HepG2 (cell line): ENCODE results near the gene TTC23L. TPM values are rescaled to one million over a fixed set of nuclear protein-coding genes. Genes with fewer than 3 reads are reported as not detected.

Experiments
- CENPT ChIP-seq: sonication (generic); formaldehyde crosslinking; IDR thresholded peaks from 2 replicates; pipeline ENCODE4 v1.8.0; 2022; ENCODE audit warnings: low read depth, mild to moderate bottlenecking, moderate library complexity, missing genetic modification reagents
- EZH2 ChIP-seq: conservative IDR thresholded peaks from 2 replicates; pipeline ENCODE4 v1.6.1; 2012; ENCODE audit warnings: mild to moderate bottlenecking, low read depth, low read length, moderate library complexity
- HES4 ChIP-seq: sonication (generic); formaldehyde crosslinking; IDR thresholded peaks from 2 replicates; pipeline ENCODE4 v1.9.0; 2021; ENCODE audit warnings: mild to moderate bottlenecking, missing genetic modification reagents, borderline replicate concordance
- HMG20B ChIP-seq: conservative IDR thresholded peaks from 2 replicates; pipeline ENCODE4 v1.6.1; 2016; ENCODE audit warnings: missing genetic modification reagents, missing compliant biosample characterization
- KLF9 ChIP-seq: IDR thresholded peaks from 2 replicates; pipeline ENCODE4 v1.6.1; 2016; ENCODE audit warnings: low read depth
- MYNN ChIP-seq: sonication (generic); formaldehyde crosslinking; IDR thresholded peaks from 2 replicates; pipeline ENCODE4 v1.4.0; 2020; ENCODE audit warnings: mild to moderate bottlenecking, low read depth, missing genetic modification reagents
- NFYB ChIP-seq: sonication (generic); formaldehyde crosslinking; IDR thresholded peaks from 2 replicates; pipeline ENCODE4 v1.4.0; 2020; ENCODE audit warnings: missing genetic modification reagents
- REPIN1 ChIP-seq: sonication (generic); formaldehyde crosslinking; IDR thresholded peaks from 2 replicates; pipeline ENCODE4 v1.8.0; 2022; ENCODE audit warnings: missing genetic modification reagents, low read depth, mild to moderate bottlenecking, borderline replicate concordance
- REXO4 ChIP-seq: sonication (generic); formaldehyde crosslinking; IDR thresholded peaks from 2 replicates; pipeline ENCODE4 v1.8.0; 2022; ENCODE audit warnings: missing genetic modification reagents, mild to moderate bottlenecking, borderline replicate concordance
- RFXAP ChIP-seq: sonication (generic); formaldehyde crosslinking; IDR thresholded peaks from 2 replicates; pipeline ENCODE4 v1.4.0; 2020; ENCODE audit warnings: missing genetic modification reagents, borderline replicate concordance
- TAF1 ChIP-seq: sonication (generic); formaldehyde crosslinking; IDR thresholded peaks from 2 replicates; pipeline ENCODE4 v1.4.0; 2020; ENCODE audit warnings: missing genetic modification reagents
- ZFP90 ChIP-seq: sonication (generic); formaldehyde crosslinking; IDR thresholded peaks from 2 replicates; pipeline ENCODE4 v1.8.0; 2022; ENCODE audit warnings: missing genetic modification reagents, mild to moderate bottlenecking, inconsistent platforms, borderline replicate concordance
- ZNF207 ChIP-seq: fragments of 450-650 bp; IDR thresholded peaks from 2 replicates; pipeline ENCODE4 v1.6.1; 2016; ENCODE audit warnings: antibody characterized with exemption, borderline replicate concordance
- ZNF468 ChIP-seq: sonication (generic); formaldehyde crosslinking; IDR thresholded peaks from 2 replicates; pipeline ENCODE4 v1.8.0; 2022; ENCODE audit warnings: mild to moderate bottlenecking, moderate library complexity, missing genetic modification reagents
- ZNF510 ChIP-seq: sonication (generic); formaldehyde crosslinking; IDR thresholded peaks from 2 replicates; pipeline ENCODE4 v1.4.0; 2020; ENCODE audit warnings: low read depth, mild to moderate bottlenecking, missing genetic modification reagents
- ZNF552 ChIP-seq: sonication (generic); formaldehyde crosslinking; IDR thresholded peaks from 2 replicates; pipeline ENCODE4 v1.9.0; 2022; ENCODE audit warnings: missing genetic modification reagents, mild to moderate bottlenecking, borderline replicate concordance
- polyA plus RNA-seq, 8 experiments: library from polyadenylated mRNA; depleted of rRNA in 3 of 8; stranded (reverse) in 7 of 8; unstranded in 1 of 8; fragments of >200 nt; fragmentation: Illumina TruSeq in 4 of 8; extraction: Trizol in 4 of 8; gene quantifications; 2 replicates each; pipeline versions ENCODE4 v1.2.1 to v1.2.3, GENCODE V29; 2011 to 2016; ENCODE audit warnings: low read depth in 4 of 8, missing spikeins in 1 of 8, mixed read lengths in 1 of 8; ENCODE audit not compliant: insufficient read depth in 1 of 8
- total RNA-seq, 5 experiments: library from RNA; depleted of rRNA; stranded (reverse); fragments of >200 nt; fragmentation: Illumina TruSeq; extraction: Trizol; gene quantifications; 2 replicates each; pipeline ENCODE4 v1.2.3, GENCODE V29; 2016; ENCODE audit warnings: low read depth in 1 of 5
- TF ChIP-seq, protein P1 (sequence below): sonication (generic); formaldehyde crosslinking; IDR thresholded peaks from 2 replicates; pipeline ENCODE4 v1.5.1; 2020; ENCODE audit warnings: missing genetic modification reagents, mild to moderate bottlenecking, borderline replicate concordance
- TF ChIP-seq, protein P2 (sequence below): conservative IDR thresholded peaks from 2 replicates; pipeline ENCODE4 v1.6.1; 2018; ENCODE audit warnings: missing genetic modification reagents
- TF ChIP-seq, protein P3 (sequence below): sonication (generic); formaldehyde crosslinking; conservative IDR thresholded peaks from 2 replicates; pipeline ENCODE4 v1.8.0; 2022; ENCODE audit warnings: low read depth, missing genetic modification reagents
- TF ChIP-seq, protein P4 (sequence below): sonication (generic); formaldehyde crosslinking; IDR thresholded peaks from 2 replicates; pipeline ENCODE4 v1.9.0; 2022; ENCODE audit warnings: low read depth, missing genetic modification reagents

TTC23L gene
- total and polyA plus RNA-seq, 2 of the 13 experiments (the other 11 are each of a cell fraction or from before 2014, with no cell fraction given): 0.37 to 1.4 TPM

DNA sequence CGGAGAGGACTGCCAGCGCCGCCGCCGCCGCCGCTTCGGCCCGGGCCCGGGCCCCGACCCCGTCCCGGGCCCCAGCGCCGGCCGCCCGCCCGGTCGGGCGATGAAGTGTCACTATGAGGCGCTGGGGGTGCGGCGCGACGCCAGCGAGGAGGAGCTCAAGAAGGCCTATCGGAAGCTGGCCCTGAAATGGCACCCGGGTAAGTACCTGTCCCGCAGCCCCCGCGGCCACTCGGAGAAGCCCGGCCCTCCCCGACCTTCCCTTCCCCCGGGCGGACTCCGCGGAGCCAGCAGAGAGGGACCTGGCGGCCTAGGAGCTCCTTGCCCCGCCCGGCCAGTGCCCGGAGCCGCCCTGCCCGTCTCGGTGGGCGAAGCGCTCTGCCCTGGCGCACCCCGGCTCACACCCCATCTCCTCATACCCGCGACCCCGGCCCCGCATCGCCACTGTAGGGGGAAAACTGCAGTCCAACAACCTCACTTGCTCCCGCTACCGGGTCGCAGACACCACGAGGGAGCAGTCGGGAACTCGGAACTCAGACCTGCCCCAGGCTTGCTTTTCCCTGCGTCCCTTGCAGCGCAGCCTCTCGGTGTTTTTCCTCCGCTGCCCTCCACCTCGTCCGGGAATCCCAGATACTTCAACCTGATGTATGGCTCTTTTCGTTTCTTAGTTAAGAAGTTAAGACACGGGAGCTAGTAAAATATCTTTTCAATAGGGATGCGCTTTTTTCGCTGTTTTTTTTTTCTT lies 90.9 kb downstream of the TTC23L start (continued):
- TF ChIP-seq RFXAP (CRISPR knock-in tag) (no peak), ZNF207 (no peak), ZNF552 (CRISPR knock-in tag) (no peak), CENPT (CRISPR knock-in tag) (no peak), HMG20B (CRISPR knock-in tag) (no peak), TAF1 (peak; percentile 70), ZNF468 (no peak), ZNF510 (CRISPR knock-in tag) (0 out of 2 replicates have a peak, but pooled peaks have one; percentile 24), ZFP90 (CRISPR knock-in tag) (no peak; the same call in 1 of the 2 replicates), HES4 (no peak), EZH2 (no peak), REPIN1 (CRISPR knock-in tag) (no peak), MYNN (CRISPR knock-in tag) (peak; percentile 40; the same call in 1 of the 2 replicates), NFYB (CRISPR knock-in tag) (0 out of 2 replicates have a peak, but pooled peaks have one; percentile 6), KLF9 (CRISPR knock-in tag) (no peak), REXO4 (CRISPR knock-in tag) (no peak)
- TF ChIP-seq, protein P1, sequence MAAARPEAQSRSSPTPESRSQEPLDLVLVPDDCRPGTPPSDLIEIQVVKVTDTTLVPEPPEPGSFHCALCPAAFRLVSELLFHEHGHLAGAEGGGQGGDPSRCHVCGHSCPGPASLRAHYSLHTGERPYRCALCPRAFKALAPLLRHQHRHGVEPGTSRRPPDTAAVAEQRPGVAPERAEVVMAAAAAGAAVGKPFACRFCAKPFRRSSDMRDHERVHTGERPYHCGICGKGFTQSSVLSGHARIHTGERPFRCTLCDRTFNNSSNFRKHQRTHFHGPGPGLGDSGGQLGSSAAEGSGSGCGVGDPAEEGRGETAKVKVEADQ (CRISPR knock-in tag): no peak
- TF ChIP-seq, protein P2, sequence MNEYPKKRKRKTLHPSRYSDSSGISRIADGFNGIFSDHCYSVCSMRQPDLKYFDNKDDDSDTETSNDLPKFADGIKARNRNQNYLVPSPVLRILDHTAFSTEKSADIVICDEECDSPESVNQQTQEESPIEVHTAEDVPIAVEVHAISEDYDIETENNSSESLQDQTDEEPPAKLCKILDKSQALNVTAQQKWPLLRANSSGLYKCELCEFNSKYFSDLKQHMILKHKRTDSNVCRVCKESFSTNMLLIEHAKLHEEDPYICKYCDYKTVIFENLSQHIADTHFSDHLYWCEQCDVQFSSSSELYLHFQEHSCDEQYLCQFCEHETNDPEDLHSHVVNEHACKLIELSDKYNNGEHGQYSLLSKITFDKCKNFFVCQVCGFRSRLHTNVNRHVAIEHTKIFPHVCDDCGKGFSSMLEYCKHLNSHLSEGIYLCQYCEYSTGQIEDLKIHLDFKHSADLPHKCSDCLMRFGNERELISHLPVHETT (CRISPR knock-in tag): no peak
- TF ChIP-seq, protein P3, sequence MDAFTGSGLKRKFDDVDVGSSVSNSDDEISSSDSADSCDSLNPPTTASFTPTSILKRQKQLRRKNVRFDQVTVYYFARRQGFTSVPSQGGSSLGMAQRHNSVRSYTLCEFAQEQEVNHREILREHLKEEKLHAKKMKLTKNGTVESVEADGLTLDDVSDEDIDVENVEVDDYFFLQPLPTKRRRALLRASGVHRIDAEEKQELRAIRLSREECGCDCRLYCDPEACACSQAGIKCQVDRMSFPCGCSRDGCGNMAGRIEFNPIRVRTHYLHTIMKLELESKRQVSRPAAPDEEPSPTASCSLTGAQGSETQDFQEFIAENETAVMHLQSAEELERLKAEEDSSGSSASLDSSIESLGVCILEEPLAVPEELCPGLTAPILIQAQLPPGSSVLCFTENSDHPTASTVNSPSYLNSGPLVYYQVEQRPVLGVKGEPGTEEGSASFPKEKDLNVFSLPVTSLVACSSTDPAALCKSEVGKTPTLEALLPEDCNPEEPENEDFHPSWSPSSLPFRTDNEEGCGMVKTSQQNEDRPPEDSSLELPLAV (CRISPR knock-in tag): no peak
- TF ChIP-seq, protein P4, sequence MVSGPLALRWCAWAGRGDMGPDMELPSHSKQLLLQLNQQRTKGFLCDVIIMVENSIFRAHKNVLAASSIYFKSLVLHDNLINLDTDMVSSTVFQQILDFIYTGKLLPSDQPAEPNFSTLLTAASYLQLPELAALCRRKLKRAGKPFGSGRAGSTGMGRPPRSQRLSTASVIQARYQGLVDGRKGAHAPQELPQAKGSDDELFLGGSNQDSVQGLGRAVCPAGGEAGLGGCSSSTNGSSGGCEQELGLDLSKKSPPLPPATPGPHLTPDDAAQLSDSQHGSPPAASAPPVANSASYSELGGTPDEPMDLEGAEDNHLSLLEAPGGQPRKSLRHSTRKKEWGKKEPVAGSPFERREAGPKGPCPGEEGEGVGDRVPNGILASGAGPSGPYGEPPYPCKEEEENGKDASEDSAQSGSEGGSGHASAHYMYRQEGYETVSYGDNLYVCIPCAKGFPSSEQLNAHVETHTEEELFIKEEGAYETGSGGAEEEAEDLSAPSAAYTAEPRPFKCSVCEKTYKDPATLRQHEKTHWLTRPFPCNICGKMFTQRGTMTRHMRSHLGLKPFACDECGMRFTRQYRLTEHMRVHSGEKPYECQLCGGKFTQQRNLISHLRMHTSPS (CRISPR knock-in tag): no peak
